Thyroid gland (tissue), 4 donors: ENCODE measurements around the gene ZC3H18.

Source experiments
- POLR2A ChIP-seq, 2 donors: fragments of 450-650 bp; IDR thresholded peaks; one replicate each; pipeline ENCODE4 v1.6.1; 2017; ENCODE audit warnings: antibody characterized with exemption in 2 of 2, mild to moderate bottlenecking in 2 of 2, moderate library complexity in 1 of 2
- TF ChIP-seq, protein P1 (sequence below), 6 experiments: fragments of 200-600 bp in 3 of 6; fragments of 450-650 bp in 3 of 6; sonication (generic) in 3 of 6; IDR thresholded peaks; one replicate each; pipeline ENCODE4 v1.5.1; 2016 to 2019; ENCODE audit warnings: antibody characterized with exemption in 6 of 6, mild to moderate bottlenecking in 2 of 6, inconsistent platforms in 1 of 6, moderate library complexity in 1 of 6

DNA sequence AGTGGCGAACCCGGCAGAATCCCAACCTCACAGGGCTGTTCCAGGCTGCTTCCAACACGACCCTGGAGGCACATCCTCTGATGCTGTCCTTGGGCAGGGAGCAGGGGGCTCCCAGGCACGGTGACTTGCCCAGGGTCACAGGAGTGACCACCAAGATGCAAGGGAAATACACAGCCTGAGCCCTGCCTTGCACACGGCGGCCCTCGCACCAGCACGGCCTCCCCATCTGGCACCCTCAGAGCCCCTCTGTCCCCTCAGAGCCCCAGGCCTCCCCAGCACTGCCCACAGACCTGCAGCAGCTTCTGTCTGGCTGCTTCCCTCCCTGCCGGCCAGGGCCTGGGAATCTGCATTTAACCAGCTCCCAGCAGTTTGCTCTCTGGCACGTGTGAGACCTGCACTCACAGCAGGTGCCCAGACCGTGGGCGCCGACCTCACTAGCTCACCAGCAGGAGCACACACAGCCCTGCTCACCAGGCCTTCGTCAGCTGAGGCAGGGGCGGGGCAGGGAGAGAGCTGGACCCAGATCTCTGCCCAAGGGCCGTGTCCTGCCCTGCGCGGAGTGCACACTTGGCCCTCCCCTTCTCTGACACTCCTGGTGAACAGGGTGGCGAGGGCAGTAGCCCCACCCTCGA lies 29.7 kb upstream of the ZC3H18 start:
- TF ChIP-seq, protein P1, sequence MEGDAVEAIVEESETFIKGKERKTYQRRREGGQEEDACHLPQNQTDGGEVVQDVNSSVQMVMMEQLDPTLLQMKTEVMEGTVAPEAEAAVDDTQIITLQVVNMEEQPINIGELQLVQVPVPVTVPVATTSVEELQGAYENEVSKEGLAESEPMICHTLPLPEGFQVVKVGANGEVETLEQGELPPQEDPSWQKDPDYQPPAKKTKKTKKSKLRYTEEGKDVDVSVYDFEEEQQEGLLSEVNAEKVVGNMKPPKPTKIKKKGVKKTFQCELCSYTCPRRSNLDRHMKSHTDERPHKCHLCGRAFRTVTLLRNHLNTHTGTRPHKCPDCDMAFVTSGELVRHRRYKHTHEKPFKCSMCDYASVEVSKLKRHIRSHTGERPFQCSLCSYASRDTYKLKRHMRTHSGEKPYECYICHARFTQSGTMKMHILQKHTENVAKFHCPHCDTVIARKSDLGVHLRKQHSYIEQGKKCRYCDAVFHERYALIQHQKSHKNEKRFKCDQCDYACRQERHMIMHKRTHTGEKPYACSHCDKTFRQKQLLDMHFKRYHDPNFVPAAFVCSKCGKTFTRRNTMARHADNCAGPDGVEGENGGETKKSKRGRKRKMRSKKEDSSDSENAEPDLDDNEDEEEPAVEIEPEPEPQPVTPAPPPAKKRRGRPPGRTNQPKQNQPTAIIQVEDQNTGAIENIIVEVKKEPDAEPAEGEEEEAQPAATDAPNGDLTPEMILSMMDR (IDR thresholded peaks at IDR 0.05): no peak
- no peak for TF ChIP-seq POLR2A (IDR thresholded peaks at IDR 0.05)
